ENCODE measurements around the gene ROBO2. TPM values are rescaled to one million over a fixed set of nuclear protein-coding genes. Genes with fewer than 3 reads are reported as not detected.

The ROBO2 gene
- total RNA-seq, 2 experiments from 2014 or later: not detected

DNA sequence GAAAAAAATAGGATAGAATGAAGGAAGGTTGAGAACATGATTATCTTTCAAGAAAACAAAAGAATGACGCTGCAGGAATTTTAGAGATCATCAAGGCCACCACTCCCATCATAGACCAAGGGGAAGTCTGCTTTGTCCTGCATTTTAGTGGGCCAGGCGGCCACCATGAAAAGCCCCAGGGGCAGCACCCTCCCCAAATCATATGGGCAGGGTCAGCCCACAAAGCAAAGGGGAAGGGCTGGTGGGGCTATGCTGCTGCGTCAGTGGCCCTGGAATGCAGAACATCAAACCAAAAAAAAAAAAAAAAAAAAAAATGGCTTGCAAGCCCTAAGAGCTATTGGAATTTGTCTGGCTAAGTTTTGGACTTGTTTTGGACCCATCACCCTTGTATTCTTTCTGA lies 620.8 kb downstream of the ROBO2 start:
- no peak overlapping the region for H3K4me3 Mint-ChIP-seq
- DNase-seq: no peak
- no peak overlapping the region for H3K27ac Mint-ChIP-seq
- no peaks in the 10 kb centered on the region for H3K36me3 Mint-ChIP-seq
- peaks cover 11% of the 10 kb centered on the region for H3K9me3 Mint-ChIP-seq
- H3K4me1 Mint-ChIP-seq: no peaks in the 10 kb centered on the region
- H3K27me3 Mint-ChIP-seq: no peaks in the 10 kb centered on the region

DNA sequence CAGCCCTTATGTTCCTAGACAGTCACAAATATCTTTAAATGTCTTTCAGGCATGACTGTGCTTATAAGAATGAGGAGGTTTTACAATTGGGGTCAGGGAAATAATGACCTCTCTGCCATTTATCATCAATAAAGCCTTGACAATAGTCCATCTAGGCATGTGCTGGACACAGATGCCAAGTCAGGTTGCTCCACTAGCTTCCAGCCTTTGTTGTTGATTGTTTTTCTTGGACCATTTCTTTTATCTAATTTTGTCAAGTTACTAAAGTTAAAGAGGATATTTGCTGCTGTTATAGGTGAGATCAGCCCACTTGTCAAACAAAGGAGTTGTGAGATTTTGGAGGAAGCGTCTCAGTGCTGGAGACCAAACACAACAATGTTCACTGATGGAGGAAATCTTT lies 628.0 kb downstream of the ROBO2 start:
- Mint-ChIP-seq H3K4me3 (no peak overlapping the region), H3K27ac (no peak overlapping the region), H3K36me3 (no peaks in the 10 kb centered on the region), H3K4me1 (no peaks in the 10 kb centered on the region), H3K27me3 (no peaks in the 10 kb centered on the region), H3K9me3 (peaks cover 2% of the 10 kb centered on the region)
- no peak for DNase-seq

DNA sequence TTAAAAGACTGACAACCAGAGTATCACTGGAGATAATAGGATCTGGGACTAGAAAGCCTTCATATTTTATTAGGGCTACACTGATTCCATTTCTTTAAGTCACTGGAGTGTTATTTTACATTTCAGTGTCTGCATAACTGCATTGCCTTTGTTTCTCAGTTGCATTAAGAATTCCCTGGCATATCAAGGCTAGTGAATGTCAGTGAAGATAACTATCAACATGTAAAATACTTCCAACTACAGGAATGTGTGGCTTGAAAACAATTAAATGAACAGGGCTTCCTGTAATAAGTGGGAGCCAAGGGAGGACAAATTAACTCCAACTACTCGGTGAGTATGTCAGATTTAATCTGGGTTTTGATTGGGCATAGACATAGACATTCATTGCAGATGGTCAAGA lies 628.5 kb downstream of the ROBO2 start:
- H3K4me3 Mint-ChIP-seq: no peak overlapping the region
- H3K9me3 Mint-ChIP-seq: peaks cover 2% of the 10 kb centered on the region
- H3K4me1 Mint-ChIP-seq: no peaks in the 10 kb centered on the region

DNA sequence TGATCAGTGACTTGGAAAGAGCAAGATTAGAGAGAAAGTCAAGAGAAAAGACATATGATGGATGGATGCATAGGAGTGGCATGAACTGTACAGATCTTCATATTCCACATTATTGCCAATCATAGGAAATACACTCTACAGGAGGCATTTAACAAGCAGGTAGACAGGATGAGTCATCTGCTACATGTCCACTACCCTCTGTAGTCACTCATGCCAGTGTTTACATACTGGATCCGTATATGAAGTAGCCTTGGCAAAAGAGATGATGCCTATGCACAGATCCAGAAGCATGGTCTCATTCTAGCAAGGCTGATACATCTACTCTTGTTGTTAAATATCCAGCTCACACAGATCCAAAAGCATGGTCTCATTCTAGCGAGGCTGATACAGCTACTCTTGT lies 632.1 kb downstream of the ROBO2 start:
- Mint-ChIP-seq H3K4me1 (no peaks in the 10 kb centered on the region), H3K9me3 (peaks cover 6% of the 10 kb centered on the region), H3K36me3 (no peaks in the 10 kb centered on the region), H3K4me3 (no peak overlapping the region), H3K27ac (no peak overlapping the region), H3K27me3 (no peaks in the 10 kb centered on the region)
- DNase-seq: no peak

More for the DNA sequence above, 628.5 kb downstream of the ROBO2 start:
- Mint-ChIP-seq H3K27me3 (no peaks in the 10 kb centered on the region), H3K36me3 (no peaks in the 10 kb centered on the region), H3K27ac (no peak overlapping the region)
- DNase-seq: no peak

DNA sequence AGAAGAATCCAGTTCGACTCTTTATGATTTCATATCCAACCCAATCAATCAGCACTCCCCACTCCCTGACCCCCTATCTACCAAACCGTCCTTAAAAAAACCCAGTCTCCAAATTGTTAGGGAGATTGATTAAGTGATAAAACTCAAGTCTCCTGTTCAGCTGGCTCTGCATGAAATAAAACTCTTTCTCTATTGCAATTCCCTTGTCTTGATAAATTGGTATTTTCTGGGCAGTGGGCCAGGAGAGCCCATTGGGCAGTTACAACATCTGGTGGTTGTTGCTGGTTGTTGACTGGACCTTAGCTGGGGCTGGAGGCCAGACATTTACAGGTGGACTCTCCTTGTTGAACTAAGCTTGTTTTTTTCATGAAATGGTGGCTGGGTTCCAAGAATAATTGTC lies 642.3 kb downstream of the ROBO2 start:
- Mint-ChIP-seq H3K4me3 (no peak overlapping the region), H3K27me3 (no peaks in the 10 kb centered on the region)
- DNase-seq: no peak

DNA sequence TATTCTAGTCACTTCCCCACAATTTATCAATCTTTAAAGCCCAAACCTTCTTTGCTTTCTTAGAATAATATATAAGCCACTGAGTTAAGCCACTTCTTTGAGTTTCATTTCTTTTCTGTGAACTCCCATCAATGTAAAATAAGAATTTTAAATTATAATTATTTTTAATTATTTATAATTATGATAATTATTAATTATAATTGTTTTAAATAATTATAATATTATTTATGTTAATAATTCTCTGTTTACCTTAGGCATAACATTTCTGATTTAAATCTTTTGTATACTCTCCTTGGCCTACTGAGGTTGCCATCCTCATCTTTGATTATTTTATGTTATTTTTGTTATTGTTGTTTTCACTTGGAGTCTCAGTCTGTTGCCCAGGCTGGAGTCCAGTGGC lies 644.2 kb downstream of the ROBO2 start:
- H3K4me3 Mint-ChIP-seq: no peak overlapping the region
- H3K9me3 Mint-ChIP-seq: peaks cover 6% of the 10 kb centered on the region
- no peaks in the 10 kb centered on the region for H3K36me3 Mint-ChIP-seq
- H3K27me3 Mint-ChIP-seq: no peaks in the 10 kb centered on the region
- no peaks in the 10 kb centered on the region for H3K4me1 Mint-ChIP-seq
- no peak overlapping the region for H3K27ac Mint-ChIP-seq
- no peak for DNase-seq

More for the DNA sequence above, 642.3 kb downstream of the ROBO2 start:
- Mint-ChIP-seq H3K4me1 (no peaks in the 10 kb centered on the region), H3K27ac (no peak overlapping the region), H3K36me3 (no peaks in the 10 kb centered on the region), H3K9me3 (peaks cover 6% of the 10 kb centered on the region)

DNA sequence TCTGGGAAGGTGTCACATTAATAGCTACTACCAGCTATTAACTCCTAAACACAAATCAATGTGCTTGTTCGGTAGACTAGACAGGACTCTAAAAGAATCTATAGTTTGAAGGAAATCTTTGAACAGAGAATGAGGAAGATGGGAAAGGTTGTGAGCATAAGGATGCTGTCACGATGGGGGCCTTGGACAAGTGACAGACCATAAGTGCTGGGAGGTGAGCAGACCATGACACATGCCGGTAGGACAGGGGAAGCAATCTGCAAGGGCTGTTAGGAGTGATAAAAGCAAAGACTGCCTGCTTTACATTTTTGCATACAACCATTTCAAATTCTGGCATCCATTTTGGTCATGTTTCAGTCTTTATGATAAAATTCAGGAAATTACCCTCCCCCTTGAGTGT lies 645.8 kb downstream of the ROBO2 start:
- no peaks in the 10 kb centered on the region for H3K36me3 Mint-ChIP-seq
- DNase-seq: no peak
- H3K27ac Mint-ChIP-seq: no peak overlapping the region
- no peaks in the 10 kb centered on the region for H3K27me3 Mint-ChIP-seq
- peaks cover 5% of the 10 kb centered on the region for H3K9me3 Mint-ChIP-seq
- H3K4me3 Mint-ChIP-seq: no peak overlapping the region
- no peaks in the 10 kb centered on the region for H3K4me1 Mint-ChIP-seq

DNA sequence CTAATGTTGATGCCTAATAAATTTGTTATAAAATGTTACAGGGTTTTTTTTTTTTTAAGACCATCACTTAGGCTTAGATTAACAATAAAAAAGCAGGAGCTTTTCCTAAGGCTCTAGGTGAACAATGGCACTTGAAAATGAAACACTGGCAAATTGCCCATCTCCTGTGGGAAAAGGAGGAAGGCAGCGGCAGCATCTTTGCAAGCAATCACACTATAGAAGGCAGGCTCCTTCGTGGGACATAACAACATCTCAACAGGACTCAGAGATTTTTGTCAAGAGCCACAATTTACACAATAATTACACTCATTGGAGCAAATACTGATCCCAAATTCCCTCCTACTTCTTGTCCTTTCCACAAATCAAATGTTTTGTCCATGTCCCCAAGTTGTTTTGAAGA lies 646.7 kb downstream of the ROBO2 start:
- H3K27ac Mint-ChIP-seq: no peak overlapping the region
- H3K27me3 Mint-ChIP-seq: no peaks in the 10 kb centered on the region
- H3K4me1 Mint-ChIP-seq: no peaks in the 10 kb centered on the region
- no peak for DNase-seq
- no peak overlapping the region for H3K4me3 Mint-ChIP-seq
- H3K9me3 Mint-ChIP-seq: peaks cover 5% of the 10 kb centered on the region
- H3K36me3 Mint-ChIP-seq: no peaks in the 10 kb centered on the region

DNA sequence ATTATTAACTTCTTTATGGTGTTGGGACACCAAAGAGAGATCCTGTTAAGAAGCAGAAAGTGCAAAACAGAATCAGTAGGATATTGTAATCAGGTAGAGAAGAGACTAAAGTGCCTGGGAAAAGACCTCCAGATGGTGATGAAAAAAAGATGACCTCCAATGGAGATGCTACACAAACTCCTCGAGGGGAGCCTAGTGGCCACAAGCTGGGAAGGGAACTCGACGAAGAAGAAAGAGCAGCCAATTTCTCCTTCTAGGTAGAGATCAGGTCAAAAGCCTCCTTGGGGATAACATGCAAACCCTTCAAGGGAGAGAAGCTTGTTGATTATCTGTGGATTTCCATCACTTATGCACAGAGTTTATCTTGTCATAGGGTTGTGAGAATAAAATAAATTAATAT lies 647.6 kb downstream of the ROBO2 start:
- peaks cover 1% of the 10 kb centered on the region for H3K9me3 Mint-ChIP-seq
- H3K4me3 Mint-ChIP-seq: no peak overlapping the region
- no peak overlapping the region for H3K27ac Mint-ChIP-seq
- no peak for DNase-seq
- no peaks in the 10 kb centered on the region for H3K4me1 Mint-ChIP-seq
- no peaks in the 10 kb centered on the region for H3K36me3 Mint-ChIP-seq
- H3K27me3 Mint-ChIP-seq: no peaks in the 10 kb centered on the region

DNA sequence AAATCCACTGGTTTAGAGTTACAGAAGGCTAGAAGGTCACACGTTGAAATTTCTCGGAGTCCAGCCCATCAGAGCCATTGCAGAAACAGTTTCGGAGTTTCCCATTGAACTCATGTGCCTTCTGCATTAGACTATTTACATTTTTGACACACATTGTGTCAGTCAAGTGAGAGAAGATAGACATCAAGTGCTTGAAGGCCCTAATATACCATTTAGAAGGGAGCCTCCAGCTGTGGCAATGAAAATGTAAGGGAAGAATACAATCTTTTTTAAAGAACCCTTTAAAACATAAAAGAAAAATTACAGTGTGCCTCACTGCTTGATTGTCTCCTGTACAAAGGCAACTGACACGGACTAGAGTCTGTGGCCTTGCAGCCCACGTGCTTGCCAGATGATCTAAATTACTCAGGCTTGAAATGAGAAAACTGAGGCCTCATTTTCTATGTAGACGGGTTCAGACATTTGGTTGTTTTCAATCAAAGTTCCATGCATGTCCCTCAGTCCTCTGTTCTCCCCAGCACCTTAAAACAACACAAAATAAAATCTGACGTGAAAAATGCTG lies 650.5 kb downstream of the ROBO2 start:
- Mint-ChIP-seq H3K4me3 (no peak overlapping the region), H3K36me3 (no peaks in the 10 kb centered on the region), H3K27me3 (no peaks in the 10 kb centered on the region), H3K4me1 (no peaks in the 10 kb centered on the region), H3K9me3 (no peaks in the 10 kb centered on the region), H3K27ac (no peak overlapping the region)
- DNase-seq: no peak

DNA sequence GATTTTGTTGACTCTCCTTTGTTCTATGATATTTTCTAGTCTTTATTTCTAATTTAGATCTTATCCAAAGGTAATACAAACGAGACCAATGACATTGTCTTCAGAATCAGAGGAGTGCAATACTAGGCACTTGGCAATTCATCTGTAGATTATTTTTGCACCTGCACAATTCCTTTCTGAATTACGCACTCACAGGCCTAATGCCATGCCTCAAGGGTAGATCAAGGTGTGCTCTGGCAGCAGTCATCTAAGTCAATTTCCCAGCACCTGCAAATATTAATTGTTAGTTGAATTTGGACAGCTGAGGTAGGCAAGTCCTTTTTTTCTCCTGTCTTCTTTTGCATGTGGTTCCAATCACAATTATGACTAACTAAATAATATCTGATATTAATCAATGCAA lies 653.2 kb downstream of the ROBO2 start:
- DNase-seq: no peak
- H3K9me3 Mint-ChIP-seq: no peaks in the 10 kb centered on the region
- H3K36me3 Mint-ChIP-seq: no peaks in the 10 kb centered on the region
- H3K27ac Mint-ChIP-seq: no peak overlapping the region
- H3K27me3 Mint-ChIP-seq: no peaks in the 10 kb centered on the region
- no peak overlapping the region for H3K4me3 Mint-ChIP-seq
- H3K4me1 Mint-ChIP-seq: no peaks in the 10 kb centered on the region

DNA sequence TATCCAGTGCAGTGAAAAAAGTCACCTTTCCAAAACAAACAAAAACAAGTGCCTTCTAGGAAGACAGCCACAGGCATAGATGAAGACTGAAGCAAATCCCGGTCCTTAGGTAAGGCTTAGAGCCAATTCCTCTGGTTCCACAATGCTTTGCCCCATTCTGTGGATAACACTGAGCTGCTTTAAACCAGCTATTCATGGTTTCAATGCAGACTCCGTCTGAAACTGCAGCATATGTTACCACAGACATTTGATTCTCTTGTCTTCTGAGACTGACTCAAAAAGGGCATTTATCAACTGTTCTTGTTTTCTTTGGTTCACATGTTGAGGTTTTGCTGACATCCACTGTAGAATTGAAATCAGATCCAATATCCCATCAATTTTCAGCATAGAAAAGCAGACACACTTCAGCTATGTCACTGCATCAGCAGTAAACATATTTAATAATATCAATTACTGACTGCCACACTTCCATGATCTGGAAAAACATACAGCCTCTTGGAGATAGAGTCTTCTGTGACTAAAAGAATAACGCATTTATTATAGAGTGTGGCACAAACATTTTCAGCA lies 659.3 kb downstream of the ROBO2 start:
- Mint-ChIP-seq H3K27me3 (no peaks in the 10 kb centered on the region), H3K36me3 (no peaks in the 10 kb centered on the region), H3K4me1 (no peaks in the 10 kb centered on the region), H3K27ac (no peak overlapping the region), H3K9me3 (peaks cover 3% of the 10 kb centered on the region), H3K4me3 (no peak overlapping the region)
- no peak for DNase-seq
